Sciatic nerve (tissue), 2 donors: ENCODE data around the gene OR6B3. TPM values are rescaled to one million over a fixed set of nuclear protein-coding genes. Genes with fewer than 3 reads are reported as not detected.

Experiments used
- ATAC-seq: fragments of 200-7000 bp; cut with Tn5 transposase; one replicate; pipeline ENCODE4 v1.9.1; 2020; ENCODE audit warnings: mild to moderate bottlenecking, moderate library complexity
- DNase-seq: peaks from one replicate; pipeline ENCODE4 v3.0.0-alpha.2; 2020; ENCODE audit warnings: low spot score
- intact Hi-C: fragments of 100-400 bp; cut with DNase I; formaldehyde crosslinking; loops from one replicate; pipeline ENCODE4 v1.14.2; 2022
- total RNA-seq: library from RNA; stranded (reverse); fragmentation: NEBNext Ultra II Directional; extraction: Animal tissue kit (Norgen Biotek cat#: 25700); gene quantifications from one replicate; pipeline ENCODE4 v1.2.1, GENCODE V29; 2021
- donor health status: DM: no; HTN: no; CAD: no.
- donor health status: DM: no; HTN: no; CAD: no.

OR6B3 gene
- total RNA-seq, 1 donor from 2014 or later: 8.3 TPM

DNA sequence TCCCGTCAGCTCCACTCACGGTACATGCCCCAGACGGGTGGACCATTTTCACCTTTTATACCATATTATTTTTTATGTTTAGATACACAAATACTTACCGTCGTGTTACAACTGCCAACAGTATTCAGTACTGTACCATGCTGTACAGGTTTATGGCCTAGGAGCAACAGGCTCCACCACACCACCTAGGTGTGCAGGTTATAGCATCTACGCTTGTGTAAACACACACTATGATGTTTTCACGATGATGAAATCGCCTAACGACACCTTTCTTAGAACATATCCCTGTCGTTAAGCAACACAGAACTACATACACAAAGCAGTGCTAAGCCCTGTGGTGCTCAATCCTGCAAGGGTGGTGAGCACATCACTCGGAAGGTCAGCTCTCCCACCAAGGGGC, 52.6 kb downstream of the OR6B3 start:
- no peak for ATAC-seq
- intact Hi-C loops: no loop called here
- DNase-seq: no peak

GRCh38 chr2:239997686-239998409, 55.5 kb downstream of the OR6B3 start:
- intact Hi-C loops: no loop called here
- no peak for DNase-seq
- ATAC-seq: no peak

Other genes with a start within 250 kb of the OR6B3 start
- gene NDUFA10, start 28.2 kb downstream of the OR6B3 start, total RNA-seq: 124 TPM
- 5.1 TPM for gene OR6B2, start 23.1 kb downstream of the OR6B3 start, total RNA-seq
- 124 TPM for gene COPS9, start 82.8 kb upstream of the OR6B3 start, total RNA-seq
- gene OTOS, start 87.1 kb upstream of the OR6B3 start, total RNA-seq: not detected